Measurements from ENCODE around the gene OVAAL. TPM values are rescaled to one million over a fixed set of nuclear protein-coding genes. Genes with fewer than 3 reads are reported as not detected.

Gene OVAAL
- total RNA-seq, 6 experiments from 2014 or later, result not detected

GRCh38 chr1:180590889-180591288 is 32.1 kb downstream of the OVAAL start:
- no peak for TF ChIP-seq POLR2A (IDR thresholded peaks at IDR 0.05)
- TF ChIP-seq, protein P1, sequence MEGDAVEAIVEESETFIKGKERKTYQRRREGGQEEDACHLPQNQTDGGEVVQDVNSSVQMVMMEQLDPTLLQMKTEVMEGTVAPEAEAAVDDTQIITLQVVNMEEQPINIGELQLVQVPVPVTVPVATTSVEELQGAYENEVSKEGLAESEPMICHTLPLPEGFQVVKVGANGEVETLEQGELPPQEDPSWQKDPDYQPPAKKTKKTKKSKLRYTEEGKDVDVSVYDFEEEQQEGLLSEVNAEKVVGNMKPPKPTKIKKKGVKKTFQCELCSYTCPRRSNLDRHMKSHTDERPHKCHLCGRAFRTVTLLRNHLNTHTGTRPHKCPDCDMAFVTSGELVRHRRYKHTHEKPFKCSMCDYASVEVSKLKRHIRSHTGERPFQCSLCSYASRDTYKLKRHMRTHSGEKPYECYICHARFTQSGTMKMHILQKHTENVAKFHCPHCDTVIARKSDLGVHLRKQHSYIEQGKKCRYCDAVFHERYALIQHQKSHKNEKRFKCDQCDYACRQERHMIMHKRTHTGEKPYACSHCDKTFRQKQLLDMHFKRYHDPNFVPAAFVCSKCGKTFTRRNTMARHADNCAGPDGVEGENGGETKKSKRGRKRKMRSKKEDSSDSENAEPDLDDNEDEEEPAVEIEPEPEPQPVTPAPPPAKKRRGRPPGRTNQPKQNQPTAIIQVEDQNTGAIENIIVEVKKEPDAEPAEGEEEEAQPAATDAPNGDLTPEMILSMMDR (IDR thresholded peaks at IDR 0.05), result no peak
- intact Hi-C loops (cut with DNase I), result no loop called here
- H3K4me1 ChIP-seq, result no peaks in the 10 kb centered on the region
- no peaks in the 10 kb centered on the region for H3K27me3 ChIP-seq
- no peak overlapping the region for H3K4me3 ChIP-seq
- no peaks in the 10 kb centered on the region for H3K36me3 ChIP-seq
- no peak overlapping the region for H3K27ac ChIP-seq
- DNase-seq, result no peak
- no peaks in the 10 kb centered on the region for H3K9me3 ChIP-seq
- 81% methylated on average over 2 of the region's 2 CpGs for WGBS (ENCODE audit: insufficient coverage, low coverage, low lambda C conversion rate, missing lambda C conversion rate)
- no peak for ATAC-seq

DNA sequence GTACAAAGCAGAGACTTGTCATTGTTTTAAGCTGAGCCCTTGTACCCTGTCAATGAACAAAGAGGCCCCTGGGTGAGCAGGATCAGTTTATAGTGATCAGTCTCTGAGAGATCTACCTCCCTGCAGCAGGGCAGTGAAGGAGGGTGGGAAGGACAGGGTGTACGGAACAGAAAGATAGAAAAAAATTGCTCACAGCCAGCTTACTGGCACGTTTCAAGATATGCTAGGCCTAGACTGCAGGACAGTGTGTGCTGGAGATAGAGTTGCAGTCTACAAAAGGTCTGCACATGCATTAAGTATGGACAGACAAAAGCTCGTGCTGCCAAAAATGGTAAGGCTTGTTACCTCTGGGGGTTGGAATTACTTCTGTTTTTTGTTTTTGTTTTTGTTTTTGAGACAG is 34.6 kb downstream of the OVAAL start:
- no peak for TF ChIP-seq POLR2A (IDR thresholded peaks at IDR 0.05)
- TF ChIP-seq, protein P1 (IDR thresholded peaks at IDR 0.05), result no peak
- Histone ChIP-seq H3K27ac (no peak overlapping the region), H3K4me1 (no peaks in the 10 kb centered on the region), H3K9me3 (no peaks in the 10 kb centered on the region), H3K4me3 (no peak overlapping the region), H3K36me3 (no peaks in the 10 kb centered on the region), H3K27me3 (no peaks in the 10 kb centered on the region)
- intact Hi-C loops (cut with DNase I), result no loop called here
- WGBS (ENCODE audit: insufficient coverage, low coverage, low lambda C conversion rate, missing lambda C conversion rate), result 55% methylated on average over 3 of the region's 3 CpGs
- no peak for DNase-seq
- no peak for ATAC-seq

DNA sequence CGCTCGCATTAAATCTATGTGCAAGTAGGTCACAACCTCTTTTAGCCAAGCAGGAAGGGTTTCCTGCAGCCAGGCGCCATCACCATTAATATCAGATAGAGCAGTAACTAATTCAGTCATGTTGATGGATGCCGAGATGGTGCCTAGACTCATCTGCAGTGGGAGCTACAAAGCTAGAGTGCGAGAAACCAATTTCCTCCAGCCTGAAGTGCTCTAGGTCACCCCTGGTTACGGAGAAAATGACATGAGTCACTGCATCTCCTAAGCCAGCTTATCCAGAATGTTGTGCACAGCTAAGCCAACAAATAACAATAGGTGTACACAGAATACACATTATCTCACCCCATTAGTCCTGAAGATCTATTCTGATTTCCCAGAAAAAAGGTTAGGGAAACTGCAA is 36.0 kb downstream of the OVAAL start:
- 85% methylated on average over 4 of the region's 6 CpGs for WGBS (ENCODE audit: insufficient coverage, low coverage, low lambda C conversion rate, missing lambda C conversion rate)
- H3K4me1 ChIP-seq, result no peaks in the 10 kb centered on the region
- H3K36me3 ChIP-seq, result no peaks in the 10 kb centered on the region
- TF ChIP-seq POLR2A (IDR thresholded peaks at IDR 0.05), result no peak
- TF ChIP-seq, protein P1 (IDR thresholded peaks at IDR 0.05), result no peak
- ATAC-seq (no peak), DNase-seq (no peak)
- intact Hi-C loops (cut with DNase I), result no loop called here
- H3K27me3 ChIP-seq, result no peaks in the 10 kb centered on the region
- H3K27ac ChIP-seq, result no peak overlapping the region
- no peak overlapping the region for H3K4me3 ChIP-seq
- no peaks in the 10 kb centered on the region for H3K9me3 ChIP-seq

GRCh38 chr1:180595966-180596365 is 37.2 kb downstream of the OVAAL start:
- Histone ChIP-seq H3K9me3 (no peaks in the 10 kb centered on the region), H3K27ac (no peak overlapping the region), H3K36me3 (no peaks in the 10 kb centered on the region), H3K27me3 (no peaks in the 10 kb centered on the region), H3K4me3 (no peak overlapping the region), H3K4me1 (no peaks in the 10 kb centered on the region)
- WGBS (ENCODE audit: insufficient coverage, low coverage, low lambda C conversion rate, missing lambda C conversion rate), result 72% methylated on average over 2 of the region's 2 CpGs
- intact Hi-C loops (cut with DNase I), result no loop called here
- no peak for ATAC-seq
- no peak for DNase-seq
- TF ChIP-seq POLR2A (IDR thresholded peaks at IDR 0.05), result no peak
- TF ChIP-seq, protein P1 (IDR thresholded peaks at IDR 0.05), result no peak

- Histone ChIP-seq H3K9me3 (no peaks in the 10 kb centered on the region), H3K27ac (no peak overlapping the region), H3K4me3 (no peak overlapping the region), H3K36me3 (no peaks in the 10 kb centered on the region), H3K27me3 (no peaks in the 10 kb centered on the region), H3K4me1 (no peaks in the 10 kb centered on the region)
- no peak for TF ChIP-seq POLR2A (IDR thresholded peaks at IDR 0.05)
- TF ChIP-seq, protein P1 (IDR thresholded peaks at IDR 0.05), result no peak
- DNase-seq (no peak), ATAC-seq (no peak)
- intact Hi-C loops (cut with DNase I), result no loop called here
Observed at GRCh38 chr1:180597520-180597919, 38.8 kb downstream of the OVAAL start.

Measured in right lobe of liver (tissue), 6 donors.